ENCODE results near the gene ZNF566.

DNA sequence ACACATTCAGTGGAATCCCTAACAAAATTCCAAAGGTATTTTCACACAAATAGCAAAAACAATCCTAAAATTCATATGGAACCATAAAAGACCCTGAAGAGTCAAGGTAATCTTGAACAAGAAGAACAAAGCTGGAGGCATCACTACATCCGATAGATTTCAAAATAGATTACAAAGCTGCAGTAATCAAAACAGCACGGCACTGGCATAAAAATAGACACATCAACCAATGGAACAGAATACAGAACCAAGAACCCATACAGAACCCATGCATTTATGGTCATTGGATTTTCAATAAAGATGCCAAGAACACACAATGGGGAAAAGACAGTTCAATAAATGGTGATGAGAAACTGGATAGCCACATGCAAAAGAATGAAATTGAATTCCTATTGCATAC, 32.5 kb downstream of the ZNF566 start:
- no peak for TF ChIP-seq CTCF (IDR thresholded peaks at IDR 0.05)
- no peak for TF ChIP-seq EZH2 (IDR thresholded peaks at IDR 0.05; ENCODE audit: borderline replicate concordance, insufficient read depth, low read depth, low read length, poor library complexity, severe bottlenecking)
